GDM1 (cell line): ENCODE data around the gene COX8C.
"Not testable (repeated sequence)": the region's sequence is repeated elsewhere in the genome, so short reads cannot be mapped to it uniquely, and the experiment has no call there.

ENCODE experiments used
- DNase-seq: peaks from one replicate; lab custom pipeline; 2025; lab: John Stamatoyannopoulos, UW

COX8C gene

DNA sequence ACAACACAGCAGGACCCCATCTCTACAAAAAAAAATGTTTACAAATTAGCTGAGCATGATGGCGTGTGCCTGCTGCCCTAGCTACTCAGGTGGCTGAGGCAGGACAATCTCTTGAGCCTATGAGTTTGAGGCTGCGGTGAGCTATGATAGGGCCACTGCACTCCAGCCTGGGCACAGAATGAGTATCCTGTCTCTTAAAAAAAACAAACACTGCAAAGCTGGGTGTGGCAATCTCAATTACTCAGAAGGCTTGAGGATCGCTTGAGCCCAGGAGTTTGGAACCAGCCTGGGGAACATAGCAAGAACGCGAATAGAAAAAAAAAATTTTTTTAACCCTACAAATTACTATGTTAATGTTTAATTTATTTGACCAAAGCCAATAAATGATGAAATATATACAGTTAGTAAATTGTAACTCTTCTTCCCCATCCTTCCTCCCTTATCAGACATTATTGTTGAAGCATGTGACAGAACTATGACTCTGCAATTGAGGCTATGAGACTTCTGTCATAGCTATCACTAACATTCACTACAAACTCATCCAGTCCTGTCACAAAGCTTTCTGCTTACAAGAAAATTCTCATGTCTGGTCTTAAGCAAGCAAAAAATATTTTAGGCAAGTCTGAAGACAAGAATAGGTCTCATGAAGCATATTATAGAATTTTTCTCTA, 23.9 kb upstream of the COX8C start:
- DNase-seq = no peak

DNA sequence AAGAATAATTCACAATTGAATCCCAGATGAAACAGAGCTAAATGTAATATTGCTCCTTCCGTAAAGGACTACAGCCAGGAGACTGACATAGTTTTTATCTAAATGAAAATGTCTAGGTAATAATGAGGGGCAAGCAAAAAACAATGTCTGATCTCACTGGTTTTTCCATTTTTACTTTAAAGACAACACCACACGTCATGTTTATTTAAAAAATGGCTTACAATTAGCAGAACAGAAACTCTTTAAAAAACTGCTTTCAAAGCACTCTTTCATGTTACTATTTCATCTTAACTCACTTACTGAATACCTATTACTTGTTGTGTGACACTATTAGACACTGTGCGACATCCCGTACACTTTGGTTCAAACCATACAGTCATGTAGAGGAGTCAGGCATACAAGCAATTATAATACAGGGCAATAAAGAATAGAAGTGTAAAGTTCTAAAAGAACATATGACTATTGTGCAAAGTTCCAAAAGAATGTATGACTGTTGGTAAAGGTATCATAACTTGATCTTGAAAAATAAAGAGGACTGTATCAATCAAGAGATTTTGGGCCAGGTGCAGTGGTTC, 23.3 kb upstream of the COX8C start:
- no peak for DNase-seq

DNA sequence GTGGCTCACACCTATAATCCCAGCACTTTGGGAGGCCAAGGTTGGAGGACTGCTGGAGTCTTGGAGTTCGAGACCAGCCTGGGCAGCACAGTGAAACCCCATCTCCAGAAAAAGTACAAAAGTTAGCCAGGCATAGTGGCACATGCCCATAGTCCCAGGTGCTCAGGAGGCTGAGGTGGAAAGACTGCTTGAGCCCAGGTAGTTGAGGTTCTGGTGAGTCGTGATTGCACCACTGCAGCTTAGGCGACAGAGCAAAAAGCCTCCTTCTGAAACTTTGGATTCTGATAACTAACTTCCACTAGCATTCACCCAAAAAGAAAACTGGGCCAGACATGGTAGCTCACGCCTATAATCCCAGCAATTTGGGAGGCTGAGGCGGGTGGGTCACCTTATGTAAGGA, 20.8 kb upstream of the COX8C start:
- no peak for DNase-seq

DNA sequence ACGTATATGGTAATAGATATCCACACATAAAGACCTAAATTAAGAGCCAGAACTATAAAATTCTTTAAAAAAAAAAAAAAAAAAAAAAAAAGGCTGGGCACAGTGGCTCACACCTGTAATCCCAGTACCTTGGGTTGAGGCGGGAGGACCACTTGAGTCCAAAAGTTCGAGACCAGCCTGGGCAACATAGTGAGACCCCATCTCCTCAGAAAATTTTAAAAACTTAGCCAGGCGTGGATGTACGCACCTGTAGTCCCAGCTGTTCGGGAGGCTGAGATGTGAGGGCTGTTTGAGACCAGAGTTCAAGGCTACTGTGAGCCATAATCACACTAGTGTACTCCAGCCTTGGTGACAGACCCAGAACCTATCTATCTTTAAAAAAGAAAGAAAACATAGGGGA, 18.4 kb upstream of the COX8C start:
- DNase-seq = no peak

DNA sequence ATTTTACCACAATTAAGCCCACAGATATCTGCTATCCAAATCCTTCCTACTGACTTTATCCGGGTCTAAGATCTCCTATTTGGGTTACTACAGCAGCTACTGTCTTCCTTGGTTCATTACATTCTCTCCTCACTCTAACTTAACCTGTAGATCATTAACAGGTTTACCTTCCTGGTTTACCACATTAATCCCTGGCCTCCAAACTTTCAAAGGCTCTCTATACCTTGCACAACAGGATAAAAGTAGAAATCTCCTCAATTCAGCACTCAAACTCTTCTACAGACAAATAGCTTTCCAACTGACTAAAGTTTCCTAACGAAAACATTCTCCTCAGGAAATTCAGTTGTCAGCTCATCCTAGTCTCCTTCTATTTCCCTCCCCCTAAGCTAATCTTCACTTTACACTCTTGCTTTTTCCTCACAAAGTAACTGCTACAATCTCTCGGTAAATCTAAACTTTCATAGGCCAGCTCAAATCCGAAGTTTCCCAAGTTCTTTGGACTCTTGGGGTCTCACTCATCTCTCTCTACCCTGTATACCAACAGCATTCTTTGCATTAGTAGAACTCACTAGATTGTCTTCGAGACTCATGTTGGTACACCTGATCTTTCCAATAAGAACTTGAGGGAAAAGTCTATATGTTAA, 16.9 kb upstream of the COX8C start:
- no peak for DNase-seq

DNA sequence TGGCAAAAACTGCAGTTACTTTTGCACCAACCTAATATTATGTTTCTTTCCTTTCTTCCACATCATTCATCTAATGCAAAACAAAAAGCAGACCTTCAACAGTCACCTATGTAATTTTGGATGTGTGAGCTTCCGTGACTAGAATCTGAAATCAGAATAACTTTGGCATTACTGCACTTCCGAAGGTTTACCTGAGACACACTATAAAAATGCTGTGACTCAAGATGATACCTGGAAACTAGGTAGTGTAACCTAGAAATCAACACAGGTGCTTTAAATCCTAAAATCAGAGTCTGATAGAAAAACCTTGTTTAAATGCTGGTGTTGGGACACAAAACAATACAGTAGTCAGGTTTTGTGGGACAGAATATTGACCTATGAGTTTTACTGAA, 16.4 kb upstream of the COX8C start:
- no peak for DNase-seq

DNA sequence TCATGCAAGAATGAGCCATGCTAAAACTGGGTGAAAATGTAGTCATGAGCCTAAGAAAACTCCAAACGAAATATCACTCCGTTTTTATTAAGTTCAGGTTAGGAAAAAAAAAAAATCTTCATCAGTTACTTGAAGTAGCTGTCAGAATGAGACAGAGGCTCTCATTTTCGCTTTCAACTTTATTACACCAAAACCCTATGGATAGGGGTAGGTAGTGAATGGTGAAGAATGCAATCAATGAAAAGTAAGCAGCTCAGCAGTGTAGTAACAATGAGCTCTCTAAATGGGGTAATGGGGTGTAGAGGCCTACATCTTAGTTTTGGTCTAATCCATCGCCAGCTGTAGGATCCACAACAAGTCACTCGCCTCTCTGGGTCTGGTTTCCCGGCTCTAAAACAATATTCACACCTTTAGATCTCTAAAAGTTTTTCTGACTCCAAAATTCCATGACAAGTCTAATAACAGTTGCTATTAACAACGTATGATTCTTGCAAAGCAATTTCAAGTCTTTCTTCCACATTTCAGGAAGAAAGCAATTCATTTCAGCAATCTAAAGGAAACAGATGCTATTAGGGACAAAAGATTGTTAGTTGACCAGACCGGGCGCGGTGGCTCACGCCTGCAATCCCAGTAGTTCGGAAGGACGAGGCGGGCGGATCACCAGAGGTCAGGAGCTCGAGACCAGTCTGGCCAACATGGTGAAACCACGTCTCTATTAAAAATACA, 15.8 kb upstream of the COX8C start:
- no peak for DNase-seq

DNA sequence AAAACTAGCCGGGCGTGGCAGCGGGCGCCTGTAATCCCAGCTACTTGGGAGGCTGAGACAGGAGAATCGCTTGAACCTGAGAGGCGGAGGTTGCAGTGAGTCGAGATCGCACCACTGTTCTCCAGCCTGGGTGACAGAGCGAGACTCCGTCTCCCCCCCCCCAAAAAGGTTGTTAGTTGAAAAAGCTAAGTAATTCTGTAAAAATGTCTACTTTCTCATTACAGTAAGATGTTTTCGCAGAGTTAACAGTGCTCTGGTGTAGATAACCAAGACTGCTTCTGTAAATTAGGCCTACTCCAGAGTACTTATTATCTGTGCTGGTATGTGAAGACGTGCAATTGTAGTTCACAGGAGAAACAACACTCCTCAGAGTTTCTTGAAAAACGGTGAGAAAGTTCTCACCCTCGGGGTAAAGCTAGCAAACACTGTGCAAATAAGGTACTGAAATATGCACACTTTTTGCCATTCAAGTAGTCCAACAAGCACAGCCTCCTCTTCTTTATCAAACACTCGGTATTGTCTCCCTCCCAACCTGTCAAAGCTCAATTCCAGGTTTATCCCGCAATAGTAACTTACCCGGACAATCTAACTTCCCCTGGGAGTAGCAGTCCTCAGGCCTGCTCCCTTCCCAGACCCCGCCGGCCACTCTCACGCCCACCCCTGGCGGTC, 15.1 kb upstream of the COX8C start:
- no peak for DNase-seq

DNA sequence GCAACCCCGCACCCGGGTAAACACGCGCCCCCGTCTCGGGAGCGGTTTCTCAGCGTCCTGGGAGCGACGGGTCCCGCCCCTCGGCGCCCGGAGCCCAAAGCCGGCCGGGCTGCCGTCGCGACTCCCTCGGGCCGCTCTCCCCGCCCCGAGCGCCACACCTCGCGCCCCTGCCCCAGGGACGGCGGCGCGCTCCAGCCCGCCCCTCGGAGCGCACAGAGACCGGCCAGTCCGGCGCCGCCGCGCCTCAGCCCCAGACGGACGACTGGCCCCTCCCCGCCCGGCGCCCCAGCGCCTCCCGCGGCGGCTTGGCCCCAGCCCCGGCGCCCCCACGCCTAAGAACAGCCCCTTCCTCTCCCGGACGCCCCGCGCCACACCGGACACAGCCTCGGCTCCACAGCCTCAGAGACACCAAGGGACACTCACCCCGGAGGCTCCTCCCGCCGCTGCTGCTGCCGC, 14.6 kb upstream of the COX8C start:
- peak; percentile 40 for DNase-seq

DNA sequence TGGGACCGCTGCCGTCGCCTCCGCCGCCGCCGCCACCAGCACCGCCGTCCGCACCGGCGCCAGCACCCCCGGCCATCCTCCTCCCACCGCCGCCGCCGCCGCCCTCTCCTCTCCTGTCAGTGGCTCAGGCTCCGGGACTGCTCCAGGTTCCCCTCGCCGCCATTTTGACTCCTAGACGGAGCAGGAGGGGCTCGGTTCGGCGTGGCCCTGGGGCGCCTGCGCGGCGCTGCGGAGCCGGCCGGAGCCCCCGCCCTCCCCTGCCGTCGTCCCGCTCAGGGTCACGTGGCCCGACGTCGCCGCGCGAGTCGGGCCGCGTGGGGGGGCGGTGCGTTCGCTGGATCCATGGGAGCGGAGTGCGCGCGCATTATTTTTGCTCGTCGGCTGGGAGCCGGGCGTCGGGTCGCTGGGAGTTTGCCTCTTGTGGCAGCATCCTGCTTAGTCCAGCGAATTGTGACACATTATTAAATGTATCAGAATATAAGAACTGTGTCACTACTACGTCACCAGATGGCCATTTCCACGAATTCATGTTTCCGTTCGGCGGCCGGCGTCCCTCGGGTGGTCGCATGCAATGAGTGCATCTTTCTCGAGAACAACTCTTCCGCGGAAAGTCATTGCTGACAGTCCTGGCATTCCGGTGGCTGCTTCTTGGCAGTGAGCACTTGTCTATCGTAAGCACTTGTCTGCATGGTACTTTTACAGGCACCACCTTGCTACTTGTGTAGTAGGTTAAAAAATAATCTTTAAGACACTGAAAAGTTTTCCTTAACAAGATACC, 13.9 kb upstream of the COX8C start, which contains the start of gene BTBD7:
TSS of gene BTBD7 (minus strand) at position 184 of the 778 bp plus-strand sequence. CDS start 36,985 bp downstream, outside the sequence.
- peak; percentile 94 for DNase-seq

DNA sequence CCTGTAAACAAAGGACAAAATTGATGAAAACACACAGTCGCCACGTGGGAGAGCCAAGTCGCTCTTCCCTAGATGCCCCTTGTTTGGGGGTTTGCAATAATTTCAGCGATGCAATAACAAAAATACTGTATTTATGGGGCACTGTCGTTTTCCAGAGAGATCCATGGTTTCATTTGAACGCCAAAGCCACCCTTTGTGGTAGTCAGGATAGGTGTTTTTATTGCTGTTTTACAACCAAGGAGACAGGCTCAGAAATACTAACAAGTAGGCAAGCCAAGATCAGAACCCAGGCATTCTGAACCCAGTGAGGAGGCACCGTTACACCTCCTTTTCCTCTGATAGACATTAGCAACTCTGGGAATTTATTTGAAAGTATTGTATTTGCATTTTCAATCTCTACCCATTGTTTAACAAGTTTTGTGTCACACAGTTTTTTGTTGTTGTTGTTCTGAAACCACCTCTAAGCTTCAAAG, 13.3 kb upstream of the COX8C start:
- DNase-seq = no peak

DNA sequence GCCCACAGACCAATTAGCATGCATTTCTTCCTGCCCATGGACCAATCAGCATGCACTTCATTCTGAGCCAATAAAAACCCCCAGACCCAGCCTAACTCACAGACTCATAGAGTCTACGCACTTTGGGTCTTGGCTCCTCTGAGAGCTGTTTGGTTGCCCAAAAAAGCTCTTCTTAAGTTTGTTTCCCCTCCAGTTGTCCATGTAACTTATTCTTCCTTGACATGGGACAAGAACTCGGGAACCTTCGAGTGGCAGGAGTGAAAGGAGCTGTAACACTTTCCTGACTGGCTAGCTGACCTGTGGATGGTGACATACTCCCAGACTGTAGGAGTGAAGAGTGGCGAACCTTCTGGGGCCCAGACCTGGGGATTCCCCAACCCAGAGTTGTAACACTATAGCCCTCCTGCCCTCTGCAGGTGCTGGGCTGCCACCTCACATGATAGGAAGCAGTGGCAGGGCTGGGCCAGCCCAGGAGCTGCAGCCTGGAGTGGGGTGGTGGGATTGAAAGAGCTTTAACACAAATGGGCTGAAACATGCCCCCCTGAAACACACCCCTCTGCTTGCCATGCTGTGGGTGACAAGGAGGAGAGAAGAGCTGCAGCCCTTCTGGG, 9.7 kb upstream of the COX8C start:
- DNase-seq = no peak

DNA sequence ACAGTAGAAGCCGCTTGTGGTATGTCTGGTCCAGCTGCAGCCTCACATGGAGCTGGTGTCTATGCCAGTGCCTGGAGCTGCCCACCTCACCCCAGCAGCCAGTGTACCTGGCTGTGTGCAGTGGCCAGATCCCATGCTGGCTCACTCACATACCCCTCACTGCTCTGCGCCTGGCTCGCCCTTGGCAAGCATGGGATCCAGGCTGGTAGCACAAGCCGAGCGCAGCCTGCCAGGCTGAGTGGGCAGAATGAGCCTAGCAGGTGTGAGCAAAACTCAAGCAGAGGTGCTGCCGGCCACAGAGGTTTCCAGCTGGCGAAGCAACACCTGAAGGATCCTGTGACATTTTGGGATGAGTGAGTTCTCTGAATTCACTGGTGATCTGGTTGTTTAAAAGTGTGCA, 9.1 kb upstream of the COX8C start:
- DNase-seq = no peak

DNA sequence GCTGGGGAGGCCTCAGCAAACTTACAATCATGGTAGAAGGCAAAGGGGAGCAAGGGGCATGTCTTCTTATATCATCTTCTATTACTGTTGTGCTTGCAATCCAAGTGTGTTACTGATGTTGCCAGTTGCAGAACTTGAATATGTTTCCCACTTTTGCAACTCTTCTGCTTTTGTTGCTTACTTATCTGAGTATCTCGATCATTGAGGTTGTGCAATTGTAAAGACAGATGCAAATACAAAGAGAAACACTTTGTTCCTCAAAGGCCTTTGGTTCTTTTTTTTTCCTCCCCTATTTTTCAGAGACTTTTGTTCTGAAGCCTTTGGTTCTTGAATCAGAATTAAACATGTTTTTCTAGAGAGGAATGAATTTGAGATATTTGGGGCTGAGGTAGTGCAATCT, 3.7 kb upstream of the COX8C start:
- no peak for DNase-seq

DNA sequence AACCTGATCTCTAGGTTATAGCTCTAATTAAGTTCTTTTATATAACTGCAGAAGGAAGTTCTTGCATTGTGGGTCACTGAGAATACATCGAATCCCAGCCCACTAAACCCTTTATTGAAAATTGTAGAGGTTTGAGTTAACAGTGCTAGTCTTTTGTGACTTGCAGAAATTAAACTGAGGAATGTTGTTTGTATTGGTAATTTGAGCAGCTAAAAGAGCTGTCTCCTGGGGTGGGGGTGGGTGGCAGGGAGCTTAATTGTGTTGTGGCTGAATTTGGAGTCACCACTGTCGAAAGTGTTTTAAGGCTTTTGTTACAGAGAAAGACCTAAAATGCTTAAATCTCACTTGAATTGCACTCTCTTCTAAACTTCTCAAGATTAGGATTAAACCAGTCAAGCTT, 3.2 kb upstream of the COX8C start:
- DNase-seq = no peak

DNA sequence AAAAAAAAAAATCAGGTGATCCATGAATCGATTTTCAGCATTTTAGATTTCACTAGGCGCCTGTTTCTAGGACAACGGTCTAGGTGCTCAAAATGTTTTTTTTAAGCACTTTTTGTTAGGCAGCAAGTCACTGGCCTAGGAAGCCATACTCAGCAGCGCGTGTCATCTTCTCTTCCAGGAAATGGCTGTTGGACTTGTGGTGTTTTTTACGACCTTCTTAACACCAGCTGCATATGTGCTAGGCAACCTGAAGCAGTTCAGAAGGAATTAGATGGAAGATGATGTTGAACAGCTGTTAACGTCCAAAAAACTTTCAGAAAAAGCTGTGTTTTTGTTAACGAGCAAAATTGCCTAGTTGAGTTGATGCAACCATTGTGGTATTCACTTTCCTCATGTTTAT, 868 bp downstream of the COX8C start:
- no peak for DNase-seq

DNA sequence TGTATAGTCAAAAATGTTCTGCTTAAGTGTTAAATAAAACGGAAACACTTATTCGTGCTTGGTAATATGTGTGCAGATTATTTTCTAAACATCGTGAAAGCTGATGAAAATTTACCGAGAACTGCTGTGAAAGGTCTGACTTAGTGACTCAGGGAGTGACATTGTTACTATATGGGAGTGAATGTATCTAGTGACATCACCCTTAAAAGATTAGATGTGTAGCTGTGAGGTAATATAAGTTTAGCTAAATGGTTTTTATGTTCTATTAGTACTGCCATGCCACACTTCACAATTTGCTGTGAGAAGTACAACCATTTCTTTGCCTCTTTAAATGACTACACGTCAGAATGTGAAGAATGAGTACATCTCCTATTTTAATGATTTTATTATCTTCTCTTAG, 1.3 kb downstream of the COX8C start:
- DNase-seq = no peak

DNA sequence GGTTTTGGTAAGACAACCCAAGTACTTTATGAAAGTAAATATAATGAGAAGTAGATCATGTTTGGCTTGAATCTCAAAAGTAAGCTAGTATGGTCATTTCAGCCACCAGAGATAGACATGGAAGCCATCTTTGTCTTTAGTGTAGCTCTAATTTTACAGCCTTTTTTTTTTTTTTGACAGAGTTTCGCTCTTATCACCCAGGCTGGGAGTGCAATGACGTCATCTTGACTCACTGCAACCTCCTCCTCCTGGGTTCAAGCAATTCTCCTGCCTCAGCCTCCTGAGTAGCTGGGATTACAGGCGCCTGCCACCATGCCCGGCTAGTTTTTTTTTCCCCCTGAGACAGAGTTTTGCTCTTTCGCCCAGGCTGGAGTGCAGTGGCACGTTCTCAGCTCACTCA, 7.9 kb downstream of the COX8C start:
- not testable (repeated sequence) for DNase-seq

DNA sequence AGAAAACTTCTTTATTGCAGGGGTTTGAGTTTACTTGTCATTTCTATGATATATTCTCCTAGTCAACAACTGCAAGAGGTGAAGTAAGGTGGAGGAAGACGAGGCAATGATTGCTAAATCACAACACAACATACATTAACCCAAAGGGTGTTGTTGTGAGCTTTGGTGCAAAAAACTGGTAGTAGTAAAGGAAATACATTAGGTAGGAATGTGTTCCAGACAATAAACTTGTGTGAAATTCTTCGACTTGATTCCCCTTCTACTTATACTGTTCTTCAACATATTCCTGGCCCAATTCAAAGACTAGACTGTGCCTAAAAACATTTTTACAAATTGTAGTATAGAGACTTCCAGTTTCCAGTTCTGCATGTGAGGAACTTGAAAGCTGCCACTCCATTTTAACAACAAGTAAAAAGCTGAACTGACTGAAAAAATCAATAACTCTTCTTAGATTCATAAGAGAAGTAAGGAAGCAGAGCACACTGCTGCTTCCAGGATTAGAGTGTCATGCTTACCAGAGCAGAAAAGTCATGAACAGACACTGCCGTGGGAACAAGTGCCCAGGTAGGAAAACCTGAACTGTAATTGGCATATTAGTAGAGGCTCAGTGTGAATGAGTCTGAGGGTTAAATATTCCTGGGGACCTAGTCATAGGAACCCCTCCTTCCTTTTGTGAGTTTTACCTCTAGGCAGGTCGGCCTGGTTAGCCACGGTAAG, 22.2 kb downstream of the COX8C start:
- no peak for DNase-seq

DNA sequence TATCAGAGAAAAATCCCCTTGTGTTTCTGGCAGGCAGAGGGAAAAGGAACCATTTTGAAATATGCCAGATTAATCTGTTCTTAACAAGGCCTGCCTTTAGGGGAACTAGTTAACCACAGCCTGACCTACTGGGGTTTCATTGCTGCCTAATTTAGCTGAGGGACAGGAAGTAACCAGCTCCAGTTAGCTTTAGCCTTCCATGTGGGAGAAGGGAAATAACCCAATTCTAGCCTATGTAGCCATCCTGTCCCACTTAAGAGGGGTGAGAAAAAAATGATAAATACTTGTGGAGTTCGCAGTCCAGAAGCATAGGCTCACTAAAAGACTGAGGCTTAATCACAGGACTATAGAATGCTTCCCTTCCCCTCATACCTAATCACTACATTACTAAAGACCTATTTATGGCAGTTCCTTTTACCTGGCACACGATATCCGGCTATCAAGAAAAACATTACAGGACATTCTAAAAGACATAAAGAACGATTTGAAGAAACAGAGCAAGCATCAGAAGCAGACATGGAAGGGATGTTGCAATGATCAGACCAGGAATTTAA, 22.8 kb downstream of the COX8C start:
- DNase-seq = peak; percentile 20
